Transverse colon (tissue), 4 donors: ENCODE data around the gene PCYT1A. TPM values are rescaled to one million over a fixed set of nuclear protein-coding genes. Genes with fewer than 3 reads are reported as not detected.

Experiments
- DNase-seq: peaks from one replicate; pipeline ENCODE4 v3.0.0-alpha.2; 2019
- H3K27ac ChIP-seq, 4 donors: fragments of 200-600 bp; sonication (generic); 2 replicates each; pipeline ENCODE4 v1.5.1; 2016 to 2018; ENCODE audit warnings: inconsistent platforms in 4 of 4
- H3K27me3 ChIP-seq: fragments of 200-600 bp; sonication (generic); 2 replicates; pipeline ENCODE4 v1.5.1; 2017; ENCODE audit warnings: inconsistent platforms
- H3K36me3 ChIP-seq, 4 donors: fragments of 200-600 bp; sonication (generic); 2 replicates each; pipeline ENCODE4 v1.5.1; 2017 to 2019; ENCODE audit warnings: inconsistent platforms in 4 of 4
- H3K4me1 ChIP-seq, 4 donors: fragments of 200-600 bp; sonication (generic); 2 replicates each; pipeline ENCODE4 v1.5.1; 2017 to 2020; ENCODE audit warnings: inconsistent platforms in 4 of 4
- H3K4me3 ChIP-seq, 4 donors: fragments of 200-600 bp; sonication (generic); 1 replicate in 1 of 4; 2 replicates in 3 of 4; pipeline versions ENCODE4 v1.5.1 to v1.6.1; 2017 to 2019; ENCODE audit warnings: inconsistent platforms in 4 of 4
- H3K9me3 ChIP-seq, 2 donors: fragments of 200-600 bp; sonication (generic); 2 replicates each; pipeline ENCODE4 v1.5.1; 2017 to 2019; ENCODE audit warnings: inconsistent platforms in 2 of 2
- CTCF ChIP-seq, 5 experiments: fragments of 200-600 bp in 3 of 5; fragments of 450-650 bp in 2 of 5; sonication (generic) in 3 of 5; IDR thresholded peaks; 1 replicate in 2 of 5; 2 replicates in 3 of 5; pipeline ENCODE4 v1.5.1; 2016 to 2017; ENCODE audit warnings: antibody characterized with exemption in 5 of 5, inconsistent platforms in 3 of 5, mild to moderate bottlenecking in 2 of 5, moderate library complexity in 1 of 5
- EP300 ChIP-seq: sonication (generic); formaldehyde crosslinking; IDR thresholded peaks from one replicate; pipeline ENCODE4 v1.6.1; 2017; ENCODE audit warnings: antibody characterized with exemption, low read depth
- POLR2A ChIP-seq: fragments of 450-650 bp; IDR thresholded peaks from one replicate; pipeline ENCODE4 v1.6.1; 2016; ENCODE audit warnings: antibody characterized with exemption, mild to moderate bottlenecking, moderate library complexity
- POLR2AphosphoS5 ChIP-seq, 3 donors: sonication (generic); formaldehyde crosslinking; IDR thresholded peaks; one replicate each; pipeline ENCODE4 v1.6.1; 2016; ENCODE audit warnings: antibody characterized with exemption in 3 of 3
- WGBS, 2 donors: methylation state at CpG; one replicate each; pipeline ENCODE4 v1.1.5; 2018; ENCODE audit warnings: low coverage in 1 of 2; 5-methylcytosine and 5-hydroxymethylcytosine counted together
- in situ Hi-C, 4 donors: fragments of 200-750 bp; cut with MboI; loops; one replicate each; pipeline versions ENCODE4 v1.15.0 to v1.15.1; 2017; ENCODE audit warnings: low sequenced_read_pairs in 3 of 4, low pct_ligation_motif_present in 1 of 4, low pct_unique_long_range_greater_than_20kb in 1 of 4
- intact Hi-C: fragments of 100-400 bp; cut with DNase I; formaldehyde crosslinking; loops from one replicate; pipeline ENCODE4 v1.15.1; 2023; ENCODE audit warnings: low total_unique reads
- total RNA-seq, 4 donors: library from RNA; depleted of rRNA; stranded (reverse); fragments of >200 nt; gene quantifications; one replicate each; pipeline ENCODE4 v1.1.0, GENCODE V29; 2016

PCYT1A gene
- total RNA-seq, 4 donors from 2014 or later, result 50.1 to 104 (median 76.2) TPM

- intact Hi-C loops, result no loop called here
- peaks cover 0 to 28% (median 7%) of the 10 kb centered on the region in 4 donors for H3K36me3 ChIP-seq
These were observed 17.0 kb downstream of the PCYT1A start for GRCh38 chr3:196270499-196270898.

GRCh38 chr3:196268284-196269163 is 19.0 kb downstream of the PCYT1A start:
- Histone ChIP-seq H3K4me3 (no peak overlapping the region), H3K9me3 (no peaks in the 10 kb centered on the region), H3K36me3 (peaks cover 0 to 34% (median 7%) of the 10 kb centered on the region in 4 donors), H3K27ac (peak overlapping the region in 2 of 4 donors; percentile 18 to 37), H3K4me1 (peaks cover 0 to 7% (median 5%) of the 10 kb centered on the region in 4 donors), H3K27me3 (no peaks in the 10 kb centered on the region)
- TF ChIP-seq EP300, result no peak
- TF ChIP-seq CTCF (IDR thresholded peaks at IDR 0.05), result no peak
- no peak for TF ChIP-seq POLR2AphosphoS5 (IDR thresholded peaks at IDR 0.05)
- TF ChIP-seq POLR2A, result no peak
- no peak for DNase-seq
- WGBS, 2 donors, result 66 to 70% methylated on average over 9 of the region's 9 CpGs
- in situ Hi-C loops (loop anchor here in 2 of 4 donors (25.0 kb wide), 1 partner anchor 244 kb away; the partner anchor contains the start of genes RNF168 (in 2 of the 2) and SMCO1 (in 2 of the 2)), intact Hi-C loops (no loop called here)

More at GRCh38 chr3:196270499-196270898, 17.0 kb downstream of the PCYT1A start:
- Histone ChIP-seq H3K9me3 (no peaks in the 10 kb centered on the region), H3K4me1 (peaks cover 0 to 7% (median 5%) of the 10 kb centered on the region in 4 donors), H3K4me3 (no peak overlapping the region), H3K27me3 (no peaks in the 10 kb centered on the region), H3K27ac (no peak overlapping the region)
- 90 to 95% methylated on average over 2 to 5 of the region's 5 CpGs for WGBS, 2 donors
- TF ChIP-seq POLR2A (no peak), EP300 (no peak), CTCF (IDR thresholded peaks at IDR 0.05) (no peak)
- in situ Hi-C loops, result loop anchor here in 2 of 4 donors (25.0 kb wide), 1 partner anchor 242 kb away; the partner anchor contains the start of genes RNF168 (in 2 of the 2) and SMCO1 (in 2 of the 2)
- no peak for DNase-seq

- H3K4me1 ChIP-seq, result peaks cover 0 to 7% (median 5%) of the 10 kb centered on the region in 4 donors
- in situ Hi-C loops, result loop anchor here in 2 of 4 donors (25.0 kb wide), 1 partner anchor 248 kb away; the partner anchor contains the start of genes RNF168 (in 2 of the 2) and SMCO1 (in 2 of the 2)
- no peaks in the 10 kb centered on the region for H3K9me3 ChIP-seq
- H3K36me3 ChIP-seq, result peaks cover 0 to 25% (median 9%) of the 10 kb centered on the region in 4 donors
- TF ChIP-seq CTCF (IDR thresholded peaks at IDR 0.05) (no peak), POLR2A (no peak), EP300 (no peak), POLR2AphosphoS5 (IDR thresholded peaks at IDR 0.05) (no peak)
- no peaks in the 10 kb centered on the region for H3K27me3 ChIP-seq
- no peak overlapping the region for H3K4me3 ChIP-seq
- intact Hi-C loops, result no loop called here
- WGBS, 2 donors, result 65 to 66% methylated on average over 3 to 7 of the region's 7 CpGs
- no peak for DNase-seq
- no peak overlapping the region for H3K27ac ChIP-seq
These were observed 23.7 kb downstream of the PCYT1A start for GRCh38 chr3:196263819-196264218.

GRCh38 chr3:196260784-196261183 is 26.7 kb downstream of the PCYT1A start:
- Histone ChIP-seq H3K27me3 (no peaks in the 10 kb centered on the region), H3K27ac (no peak overlapping the region), H3K4me1 (peaks cover 0 to 1% (median 0%) of the 10 kb centered on the region in 4 donors), H3K4me3 (no peak overlapping the region), H3K9me3 (no peaks in the 10 kb centered on the region), H3K36me3 (peaks cover 0 to 19% (median 4%) of the 10 kb centered on the region in 4 donors)
- in situ Hi-C loops (loop anchor here in 2 of 4 donors (25.0 kb wide), 1 partner anchor 252 kb away; the partner anchor contains the start of genes RNF168 (in 2 of the 2) and SMCO1 (in 2 of the 2)), intact Hi-C loops (no loop called here)
- TF ChIP-seq POLR2AphosphoS5 (IDR thresholded peaks at IDR 0.05), result no peak
- TF ChIP-seq POLR2A, result no peak
- TF ChIP-seq CTCF (IDR thresholded peaks at IDR 0.05), result no peak
- no peak for DNase-seq
- WGBS, 2 donors, result 97 to 98% methylated on average over 4 of the region's 4 CpGs
